GM12878 (cell line): Measurements from ENCODE around the gene KATNA1.

Experiments
- CTCF ChIP-seq, 3 experiments: IDR thresholded peaks in 2 of 3; conservative IDR thresholded peaks in 1 of 3; 2 replicates each; pipeline ENCODE4 v1.5.1; 2011; ENCODE audit warnings: low read depth in 3 of 3, low read length in 3 of 3, mild to moderate bottlenecking in 3 of 3, control low read depth in 2 of 3, moderate library complexity in 2 of 3, inconsistent platforms in 1 of 3, mixed read lengths in 1 of 3; ENCODE audit not compliant: control insufficient read depth in 2 of 3, insufficient read depth in 1 of 3; ENCODE audit errors: extremely low read depth in 1 of 3
- MLLT1 ChIP-seq: fragments of 450-650 bp; IDR thresholded peaks from 2 replicates; pipeline ENCODE4 v1.6.1; 2016; ENCODE audit warnings: mild to moderate bottlenecking
- NFIC ChIP-seq: IDR thresholded peaks from 2 replicates; pipeline ENCODE4 v1.6.1; 2012; ENCODE audit warnings: low read depth, mild to moderate bottlenecking, inconsistent platforms, low read length, moderate library complexity
- POLR2A ChIP-seq: IDR thresholded peaks from 2 replicates; pipeline ENCODE4 v1.6.1; 2011; ENCODE audit warnings: low read depth, mild to moderate bottlenecking, low read length

- TF ChIP-seq POLR2A (no peak), NFIC (no peak), MLLT1 (no peak), CTCF (IDR thresholded peaks at IDR 0.05 in 2 of 3, conservative IDR thresholded peaks at IDR 0.05 in 1 of 3; ENCODE audit: control insufficient read depth in 2 of 3, extremely low read depth in 1 of 3, insufficient read depth in 1 of 3, low read depth in 3 of 3, low read length in 3 of 3) (no peak)
Observed at GRCh38 chr6:149680503-149680902, 32.0 kb upstream of the KATNA1 start.
